GM19193 (cell line): ENCODE measurements around the gene HPX.
A peak's percentile ranks its signal among the peaks of the same experiment; 100 is the strongest.

Experiments used
- POLR2A ChIP-seq: IDR thresholded peaks from 4 replicates; pipeline ENCODE4 v1.6.1; 2011; ENCODE audit not compliant: insufficient read depth, insufficient read length; ENCODE audit errors: extremely low read depth

The HPX gene, protein sequence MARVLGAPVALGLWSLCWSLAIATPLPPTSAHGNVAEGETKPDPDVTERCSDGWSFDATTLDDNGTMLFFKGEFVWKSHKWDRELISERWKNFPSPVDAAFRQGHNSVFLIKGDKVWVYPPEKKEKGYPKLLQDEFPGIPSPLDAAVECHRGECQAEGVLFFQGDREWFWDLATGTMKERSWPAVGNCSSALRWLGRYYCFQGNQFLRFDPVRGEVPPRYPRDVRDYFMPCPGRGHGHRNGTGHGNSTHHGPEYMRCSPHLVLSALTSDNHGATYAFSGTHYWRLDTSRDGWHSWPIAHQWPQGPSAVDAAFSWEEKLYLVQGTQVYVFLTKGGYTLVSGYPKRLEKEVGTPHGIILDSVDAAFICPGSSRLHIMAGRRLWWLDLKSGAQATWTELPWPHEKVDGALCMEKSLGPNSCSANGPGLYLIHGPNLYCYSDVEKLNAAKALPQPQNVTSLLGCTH

DNA sequence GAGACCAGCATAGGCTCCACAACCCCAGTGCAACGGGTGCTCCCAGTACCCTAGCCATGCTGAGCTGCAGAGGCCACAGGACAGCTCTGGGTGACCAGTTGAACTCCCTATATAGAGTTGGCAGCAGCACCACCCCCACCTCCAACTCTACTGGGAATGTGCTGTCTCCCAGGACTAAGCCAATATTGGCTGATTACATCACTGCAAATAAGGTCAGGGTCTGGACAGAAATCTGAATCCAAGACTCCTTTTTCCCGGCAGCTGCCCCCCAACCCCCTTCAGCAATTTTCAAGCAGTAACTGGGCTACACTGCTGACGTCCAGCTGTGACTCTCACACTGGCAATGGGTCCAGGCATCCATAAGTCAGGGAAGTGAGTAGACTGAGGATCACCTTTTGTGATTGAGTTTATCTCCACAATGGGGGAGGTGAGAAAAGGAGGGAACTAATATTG, at the start of gene HPX:
Gene HPX (minus strand): TSS at position 82 of the 453 bp plus-strand sequence. CDS start 24 bp downstream, at position 58.
- TF ChIP-seq POLR2A = no peak

DNA sequence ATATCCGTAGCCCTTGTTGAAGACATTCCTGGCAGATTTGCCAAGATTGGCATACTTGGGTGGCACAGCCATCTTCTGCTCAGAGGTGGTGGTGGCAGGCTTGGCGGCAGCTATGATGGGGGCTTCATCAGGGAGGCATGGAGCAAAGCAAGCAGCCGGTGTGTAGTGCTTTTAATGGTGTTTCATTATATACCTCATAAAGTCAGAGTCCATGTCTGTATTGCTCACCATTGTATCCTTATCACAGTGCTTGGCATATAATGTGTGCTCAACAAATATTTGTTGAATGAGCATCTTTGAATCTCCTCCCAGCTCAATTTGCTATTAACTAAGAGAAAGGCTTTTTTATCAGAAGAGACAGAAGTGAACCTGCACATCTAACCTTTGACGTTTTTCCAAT, 48.5 kb upstream of the HPX start:
- TF ChIP-seq POLR2A = no peak

DNA sequence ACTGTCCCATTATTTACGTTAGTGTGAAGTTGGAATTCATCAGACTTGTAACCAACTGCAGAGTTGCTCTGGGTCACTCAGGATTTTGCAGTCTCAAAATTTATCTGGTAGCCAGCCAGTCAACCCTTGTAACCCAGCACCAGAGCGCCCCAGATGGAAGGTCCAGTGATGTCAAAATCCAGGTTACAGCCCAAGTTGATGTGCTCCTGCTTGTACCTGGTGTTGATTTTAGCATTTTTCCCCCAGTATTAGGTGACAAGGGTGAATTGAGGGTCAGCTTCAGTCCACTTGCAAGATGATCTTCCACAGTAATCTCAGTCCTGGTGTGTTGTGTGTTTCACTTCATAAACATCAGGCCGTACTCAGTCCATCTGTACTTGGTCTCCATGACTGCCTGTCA, 48.0 kb upstream of the HPX start:
- TF ChIP-seq POLR2A = no peak

DNA sequence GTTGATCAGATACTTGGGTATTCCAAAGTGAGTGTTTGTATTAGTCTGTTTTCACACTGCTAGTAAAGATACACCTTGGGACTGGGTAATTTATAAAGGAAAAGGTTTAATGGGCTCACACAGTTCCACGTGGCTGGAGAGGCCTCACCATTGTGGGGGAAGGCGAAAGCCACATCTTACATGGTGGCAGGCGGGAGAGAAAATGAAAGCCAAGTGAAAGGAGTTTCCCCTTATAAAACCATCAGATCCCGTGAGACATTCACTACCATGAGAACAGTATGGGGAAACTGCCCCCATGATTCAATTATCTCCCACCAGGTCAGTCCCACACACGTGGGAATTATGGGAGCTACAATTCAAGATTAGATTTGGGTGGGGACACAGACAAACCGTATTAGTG, 47.6 kb upstream of the HPX start:
- no peak for TF ChIP-seq POLR2A

DNA sequence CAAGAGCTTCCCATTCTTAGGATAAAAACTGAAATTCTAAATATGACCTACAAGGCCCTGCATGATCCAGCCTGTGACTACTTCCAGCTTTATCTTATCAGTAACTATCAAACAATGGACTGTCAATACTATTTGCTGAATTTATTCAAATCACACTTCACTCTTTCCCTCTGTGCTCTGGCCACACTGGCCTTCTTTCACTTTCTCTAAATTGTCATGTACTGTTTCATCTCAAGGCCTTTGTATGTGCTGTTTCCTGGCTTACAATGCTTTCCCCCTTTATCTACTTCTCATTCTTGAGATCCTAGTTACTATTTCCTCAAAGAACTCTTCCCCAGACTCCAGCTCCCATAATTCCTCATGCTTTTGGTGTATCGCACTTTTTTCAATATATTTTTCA, 46.2 kb upstream of the HPX start:
- TF ChIP-seq POLR2A = no peak

DNA sequence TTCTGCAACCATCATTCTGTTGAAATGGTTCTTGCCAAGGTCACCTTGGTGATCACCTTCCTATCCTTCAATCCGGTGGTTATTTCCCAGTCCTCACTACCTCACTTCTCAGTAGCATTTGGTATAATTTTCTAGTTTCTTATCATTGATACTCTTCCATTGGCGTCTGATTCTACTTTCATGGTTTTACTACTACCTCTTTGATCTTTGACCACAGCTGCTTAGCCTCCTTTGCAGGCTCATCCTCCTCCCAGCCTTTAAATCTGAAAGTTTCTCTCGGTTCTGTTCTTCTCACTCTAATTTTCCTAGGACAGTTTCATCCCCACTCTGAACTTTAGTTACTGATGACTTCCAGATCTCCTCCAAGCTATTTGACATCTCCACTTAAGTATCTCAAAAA, 45.5 kb upstream of the HPX start:
- TF ChIP-seq POLR2A = no peak

DNA sequence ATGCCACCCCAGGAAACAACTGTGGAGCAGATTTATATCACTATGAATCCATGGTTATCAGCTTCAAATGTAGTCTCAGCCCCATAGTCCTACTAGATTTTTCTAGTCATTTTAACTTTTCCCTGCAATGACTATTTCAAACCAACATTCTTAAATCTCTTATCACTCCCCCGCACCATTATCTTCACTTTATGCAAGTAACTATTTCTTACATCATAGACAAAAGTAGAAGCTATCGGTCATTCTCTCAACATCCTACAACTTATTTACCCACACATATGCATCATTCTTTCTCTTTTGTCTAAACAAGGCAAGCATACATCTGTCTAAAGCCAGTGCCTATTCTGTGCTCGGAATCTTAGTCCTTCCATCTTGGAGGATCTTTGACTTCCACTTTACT, 44.9 kb upstream of the HPX start:
- TF ChIP-seq POLR2A = no peak

DNA sequence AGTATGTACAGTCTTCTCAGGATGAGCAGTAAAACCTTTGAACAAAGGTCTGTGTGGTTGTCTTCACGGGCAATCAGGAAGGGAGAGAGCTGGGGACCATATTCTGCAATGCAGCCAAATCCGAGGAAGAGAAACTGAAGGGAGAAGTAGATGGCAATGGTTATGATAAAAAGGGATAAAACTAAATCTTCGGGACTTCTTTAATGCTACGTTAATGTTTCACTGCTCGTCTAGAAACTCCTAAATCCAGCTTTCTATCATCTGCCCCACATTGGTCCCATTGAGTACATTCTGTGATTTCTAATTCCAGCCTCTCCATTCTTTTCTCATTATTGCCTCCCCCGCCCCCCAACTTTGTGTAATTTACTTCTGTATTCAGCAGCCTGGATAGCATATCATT, 42.2 kb upstream of the HPX start:
- no peak for TF ChIP-seq POLR2A

DNA sequence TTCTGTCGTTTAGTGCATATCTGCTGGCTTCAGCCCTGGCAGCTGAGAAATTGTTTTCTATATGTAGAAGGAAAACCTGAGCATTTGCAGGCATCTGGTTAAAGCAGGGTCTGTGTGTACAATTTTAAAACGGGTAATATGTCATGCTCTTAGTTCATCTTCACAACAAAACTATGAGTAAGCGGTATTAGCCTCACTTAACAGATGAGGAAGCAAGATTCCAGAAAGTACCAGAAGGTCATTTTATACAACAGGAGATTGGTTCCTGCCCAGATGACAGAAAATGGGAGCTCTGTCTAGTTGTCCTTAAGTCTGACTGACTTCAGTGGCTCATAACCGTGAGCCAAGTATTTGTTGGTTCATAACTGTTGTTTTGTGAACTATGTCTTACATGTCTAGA, 41.7 kb upstream of the HPX start:
- TF ChIP-seq POLR2A = no peak

DNA sequence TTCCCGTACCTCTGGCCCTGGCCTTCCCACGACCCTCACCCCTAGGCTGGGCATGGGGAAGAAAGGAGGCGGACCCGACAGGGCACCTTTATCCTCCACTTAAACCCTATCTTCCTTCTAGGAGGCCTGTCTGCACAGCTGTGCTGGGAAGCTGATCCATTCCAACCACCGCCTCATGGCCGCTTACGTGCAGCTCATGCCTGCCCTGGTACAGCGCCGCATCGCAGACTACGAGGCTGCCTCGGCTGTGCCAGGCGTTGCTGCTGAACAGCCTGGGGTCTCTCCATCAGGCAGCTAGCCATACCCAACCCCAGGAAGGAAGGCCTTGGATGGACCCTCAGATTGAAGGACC, 41.1 kb upstream of the HPX start:
- TF ChIP-seq POLR2A = no peak

DNA sequence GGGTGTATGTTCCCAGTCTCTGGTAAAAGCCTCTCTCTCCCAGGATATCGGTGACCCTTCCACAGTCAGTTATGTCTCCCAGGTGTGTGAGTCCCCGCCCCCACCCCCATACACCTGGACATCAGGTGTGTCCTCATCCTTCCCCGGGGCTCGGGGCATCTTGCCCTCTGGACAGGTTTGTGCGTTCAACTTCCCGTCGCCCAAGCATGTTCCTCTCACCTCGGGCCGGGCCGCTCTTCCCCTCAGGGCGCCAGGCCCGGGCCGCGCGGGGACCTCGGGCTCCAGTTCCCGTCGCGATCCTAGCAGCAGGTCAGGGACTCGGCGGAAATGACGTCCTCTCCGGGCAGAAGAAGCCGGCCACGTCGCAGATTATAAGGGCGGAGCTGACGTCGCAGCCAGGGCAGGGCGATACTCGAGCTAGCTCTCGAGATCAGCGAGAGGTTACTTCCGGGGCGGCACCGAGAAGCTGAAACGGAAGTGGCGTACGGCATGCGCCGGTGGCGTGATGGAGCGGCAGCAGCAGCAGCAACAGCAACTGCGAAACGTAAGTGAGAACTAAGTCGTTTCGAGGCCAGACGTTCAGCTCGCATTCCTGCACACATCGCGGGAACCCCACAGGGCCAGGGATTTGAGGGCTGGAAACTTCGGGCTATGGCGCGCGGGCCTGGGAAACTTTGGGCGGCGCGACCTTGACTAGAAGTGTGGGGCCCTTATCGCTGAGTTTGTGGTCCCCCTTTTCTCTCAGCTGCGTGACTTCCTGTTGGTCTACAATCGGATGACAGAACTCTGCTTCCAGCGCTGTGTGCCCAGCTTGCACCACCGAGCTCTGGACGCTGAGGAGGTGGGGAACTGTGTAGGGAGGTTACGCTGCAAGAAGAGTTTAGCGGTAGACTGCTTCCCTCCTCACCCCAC, 40.5 kb upstream of the HPX start, which contains the start of the genes ARFIP2 and TIMM10B:
Gene ARFIP2 (minus strand): TSS at position 320 of the 912 bp plus-strand sequence. CDS start 910 bp downstream, outside the sequence.
Gene TIMM10B (plus strand): TSS at position 490 of the 912 bp plus-strand sequence. CDS start 16 bp downstream, at position 506.
- peak; percentile 95 for TF ChIP-seq POLR2A

DNA sequence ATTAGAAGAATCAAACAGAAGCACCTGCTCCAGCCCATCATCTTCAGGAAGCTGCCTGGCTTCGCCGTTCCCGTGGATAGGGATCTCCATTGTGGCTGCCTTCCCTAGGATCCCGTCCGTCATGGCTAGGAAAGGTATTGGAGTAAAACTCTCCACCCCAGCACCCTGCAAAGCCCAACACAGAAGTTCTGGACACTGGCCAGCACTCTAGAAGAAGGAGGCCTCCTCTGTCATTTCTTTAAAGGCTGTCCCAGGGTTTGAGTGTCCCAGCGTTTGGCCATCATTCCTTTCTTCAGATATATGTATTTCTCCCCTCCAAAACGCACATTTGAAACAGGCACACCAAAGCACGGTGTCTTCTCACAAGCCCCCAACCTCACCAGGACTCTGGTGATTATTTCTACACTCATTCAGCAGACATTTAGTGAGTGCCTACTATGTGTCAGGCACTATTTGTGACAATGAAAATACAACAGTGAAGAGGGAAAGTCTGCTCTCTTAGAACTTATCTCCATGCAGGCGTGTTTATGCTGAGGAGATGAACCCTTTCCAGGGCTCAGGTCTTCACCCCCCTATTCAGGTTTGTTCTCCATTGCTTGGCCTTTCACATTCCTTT, 39.6 kb upstream of the HPX start:
- TF ChIP-seq POLR2A = no peak

DNA sequence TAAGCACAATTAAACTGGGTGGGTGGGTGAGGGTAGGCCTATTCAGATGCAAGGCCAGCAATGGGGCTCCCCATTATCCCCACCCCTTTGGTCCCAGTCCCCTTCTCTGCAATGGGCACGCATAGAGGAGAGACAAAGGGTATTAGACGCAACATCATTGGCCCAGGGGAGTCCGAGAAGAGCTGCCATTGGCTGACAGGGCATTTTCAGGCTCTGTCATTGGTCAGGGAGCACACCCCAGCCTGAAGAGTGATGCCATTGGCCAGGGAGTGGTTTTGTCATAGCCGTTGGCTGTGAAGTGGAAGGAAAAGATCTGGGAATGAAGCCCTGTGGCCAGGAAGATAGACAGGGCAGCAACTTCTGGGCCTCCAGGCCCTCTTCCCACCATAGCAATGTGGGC, 35.8 kb upstream of the HPX start:
- no peak for TF ChIP-seq POLR2A

DNA sequence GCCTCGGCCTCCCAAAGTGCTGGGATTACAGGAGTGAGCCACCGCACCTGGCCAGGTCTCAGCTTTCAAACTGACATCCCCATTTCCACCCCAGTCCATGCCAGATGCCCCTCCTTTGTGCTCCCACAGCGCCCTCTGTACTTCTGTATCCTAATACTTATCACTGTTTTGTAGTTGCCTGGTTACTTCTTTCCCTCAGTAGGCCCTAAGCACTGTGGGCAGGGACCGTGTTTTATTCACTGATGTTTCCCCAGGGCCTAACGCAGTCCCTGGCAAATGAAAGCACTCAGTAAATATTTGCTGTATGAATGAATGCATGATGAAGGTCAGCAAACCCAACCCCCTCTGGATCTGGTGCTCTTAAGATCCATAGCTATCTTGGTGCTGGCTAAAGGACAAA, 35.1 kb upstream of the HPX start:
- no peak for TF ChIP-seq POLR2A

DNA sequence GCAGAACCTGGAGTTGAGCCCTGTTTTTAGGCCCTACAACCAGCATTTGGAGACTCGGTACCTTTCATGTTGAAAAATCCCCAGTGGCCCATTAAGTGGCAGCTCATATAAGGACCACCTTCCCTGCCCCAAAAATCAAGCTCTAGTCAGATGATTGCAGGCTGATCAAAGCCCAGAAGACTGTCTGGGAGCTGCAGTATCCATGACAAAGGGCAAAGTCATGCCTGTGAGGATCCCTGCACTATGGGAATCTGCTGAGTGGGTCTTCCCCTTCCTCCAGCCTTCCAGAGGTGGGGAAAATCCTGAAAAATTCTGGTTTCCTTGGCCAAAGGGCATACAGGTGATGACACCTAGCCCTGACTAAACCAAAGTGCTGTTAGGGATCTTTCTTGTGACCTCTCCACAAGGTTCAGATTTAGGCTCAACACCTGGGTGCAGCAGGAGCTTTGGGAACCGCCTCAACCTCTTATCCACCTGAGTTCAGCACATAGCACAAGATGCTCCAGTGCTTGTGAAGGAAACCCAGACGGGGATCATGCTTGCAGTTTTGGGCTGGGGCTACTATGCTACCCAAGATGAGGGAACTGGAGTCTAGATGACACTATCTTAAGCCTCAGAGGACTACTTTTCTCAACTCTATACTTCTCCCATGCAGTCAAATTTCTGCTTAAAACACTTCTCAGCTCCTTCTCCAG, 34.2 kb upstream of the HPX start:
- TF ChIP-seq POLR2A = no peak

DNA sequence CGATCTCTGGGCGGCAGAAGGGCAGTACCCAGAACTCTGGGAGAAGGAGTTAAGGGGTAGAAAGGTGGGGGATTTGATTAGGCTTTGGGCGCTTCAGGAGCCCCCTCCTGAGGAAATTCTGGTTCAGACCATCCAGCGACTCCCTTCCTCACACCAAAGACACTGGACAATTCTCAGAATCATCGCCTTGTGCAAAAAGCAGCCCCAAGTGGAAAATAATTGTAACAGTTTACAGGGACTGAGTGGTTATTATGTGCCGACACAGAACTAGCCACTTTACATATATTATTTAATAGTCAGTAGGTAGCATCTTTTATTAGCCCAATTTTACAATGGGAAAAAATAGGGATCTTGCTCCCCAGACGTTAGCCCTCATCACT, 33.6 kb upstream of the HPX start:
- no peak for TF ChIP-seq POLR2A
